T-helper 2 cell treated with Interferon-gamma antibody and Interleukin-4, amounts not matched to agents 5 μg/mL and 100 μg/mL, for 36 hours (primary cell): ENCODE results near the gene PFKL.

ENCODE experiments used
- DNase-seq: peaks from one replicate; pipeline ENCODE4 v3.0.0; 2021; ENCODE audit warnings: low spot score
- H3K27ac Mint-ChIP-seq: one replicate; pipeline ENCODE4 v1.8.0; 2021; ENCODE audit warnings: mild to moderate bottlenecking, mixed read lengths
- H3K27me3 Mint-ChIP-seq: one replicate; pipeline ENCODE4 v1.8.0; 2021; ENCODE audit warnings: low read depth, mixed read lengths
- H3K36me3 Mint-ChIP-seq: one replicate; pipeline ENCODE4 v1.8.0; 2021; ENCODE audit warnings: low read depth, mixed read lengths
- H3K4me1 Mint-ChIP-seq: one replicate; pipeline ENCODE4 v1.8.0; 2021; ENCODE audit warnings: low read depth, mixed read lengths
- H3K4me3 Mint-ChIP-seq: one replicate; pipeline ENCODE4 v1.8.0; 2022; ENCODE audit warnings: mild to moderate bottlenecking, moderate library complexity, mixed read lengths
- H3K9me3 Mint-ChIP-seq: one replicate; pipeline ENCODE4 v1.8.0; 2021; ENCODE audit warnings: mixed read lengths

Gene PFKL

GRCh38 chr21:44286086-44286715 is 13.7 kb upstream of the PFKL start:
- Mint-ChIP-seq H3K27ac (no peak overlapping the region), H3K36me3 (no peaks in the 10 kb centered on the region), H3K4me1 (peaks cover 5% of the 10 kb centered on the region), H3K4me3 (no peak overlapping the region), H3K9me3 (no peaks in the 10 kb centered on the region), H3K27me3 (no peaks in the 10 kb centered on the region)
- no peak for DNase-seq

DNA sequence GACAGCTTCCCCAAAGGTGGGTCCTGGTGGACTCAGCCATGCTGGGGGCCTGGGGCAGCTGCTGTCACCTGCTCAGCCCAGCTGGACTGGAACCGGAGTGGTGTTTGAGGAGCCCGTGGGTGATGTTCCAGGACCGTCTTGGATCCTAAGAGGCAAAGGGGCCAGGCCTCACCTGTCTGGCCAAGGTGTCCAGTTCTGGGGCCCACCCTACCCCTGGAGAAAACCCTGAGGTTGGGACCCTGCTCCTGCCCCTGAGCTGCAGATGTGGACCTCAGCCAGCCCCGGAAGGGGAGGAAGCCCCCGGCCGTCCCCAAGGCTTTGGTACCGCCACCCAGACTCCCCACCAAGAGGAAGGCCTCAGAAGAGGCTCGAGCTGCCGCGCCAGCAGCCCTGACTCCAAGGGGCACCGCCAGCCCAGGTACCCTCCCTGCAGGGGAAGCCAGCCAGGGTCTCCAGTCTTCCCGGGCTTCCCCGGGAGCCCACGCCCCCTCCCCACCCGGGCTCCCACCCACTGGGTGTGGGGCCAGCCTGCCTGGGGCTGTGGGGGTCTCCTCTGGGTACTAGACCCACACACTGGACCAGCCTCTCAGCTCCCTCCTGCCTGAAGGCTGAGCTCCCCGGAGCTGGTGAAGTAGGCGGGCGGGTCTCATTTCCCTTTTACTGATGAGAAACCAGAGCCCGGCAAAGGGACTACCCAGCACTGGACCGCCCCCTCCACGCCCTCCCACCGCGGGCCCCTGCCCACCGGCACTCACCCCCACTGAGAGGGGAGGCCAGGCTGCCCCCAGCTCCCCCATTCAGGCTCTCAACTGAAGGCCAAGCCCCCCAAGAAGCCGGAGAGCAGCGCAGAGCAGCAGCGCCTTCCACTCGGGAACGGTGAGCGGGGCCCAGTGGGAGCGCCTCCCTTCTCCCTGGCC is 12.9 kb upstream of the PFKL start:
- Mint-ChIP-seq H3K4me3 (no peak overlapping the region), H3K36me3 (no peaks in the 10 kb centered on the region), H3K27me3 (no peaks in the 10 kb centered on the region), H3K27ac (no peak overlapping the region), H3K4me1 (peaks cover 5% of the 10 kb centered on the region), H3K9me3 (no peaks in the 10 kb centered on the region)
- DNase-seq, result no peak

GRCh38 chr21:44288251-44289110 is 11.4 kb upstream of the PFKL start:
- Mint-ChIP-seq H3K4me3 (no peak overlapping the region), H3K27me3 (no peaks in the 10 kb centered on the region), H3K9me3 (no peaks in the 10 kb centered on the region), H3K27ac (no peak overlapping the region), H3K36me3 (no peaks in the 10 kb centered on the region), H3K4me1 (peaks cover 6% of the 10 kb centered on the region)
- DNase-seq, result no peak

DNA sequence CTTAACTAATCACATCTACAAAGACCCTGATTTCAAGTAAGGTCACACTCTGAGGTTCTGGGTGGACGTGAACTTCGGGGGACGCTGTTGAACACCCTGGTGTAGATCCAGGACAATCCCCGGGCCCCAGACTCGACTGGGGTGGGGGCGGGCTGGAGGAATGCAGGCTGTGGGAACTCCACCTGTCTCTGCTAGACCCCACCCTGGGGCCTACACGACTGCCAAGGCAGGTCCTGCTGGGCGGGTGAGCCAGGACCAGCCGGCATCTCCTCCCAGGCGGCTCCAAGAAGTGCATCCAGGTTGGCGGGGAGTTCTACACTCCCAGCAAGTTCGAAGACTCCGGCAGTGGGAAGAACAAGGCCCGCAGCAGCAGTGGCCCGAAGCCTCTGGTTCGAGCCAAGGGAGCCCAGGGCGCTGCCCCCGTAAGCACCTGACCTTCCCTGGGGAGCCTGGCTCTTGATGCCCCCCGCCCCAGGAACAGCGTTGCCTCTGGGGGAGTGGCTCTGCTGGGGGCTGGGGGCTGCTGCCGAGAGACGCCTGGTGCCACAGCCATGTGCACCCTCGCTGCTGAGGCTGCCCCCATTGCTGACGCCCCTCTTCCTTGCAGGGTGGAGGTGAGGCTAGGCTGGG is 10.4 kb upstream of the PFKL start:
- no peaks in the 10 kb centered on the region for H3K27me3 Mint-ChIP-seq
- no peak overlapping the region for H3K27ac Mint-ChIP-seq
- no peak overlapping the region for H3K4me3 Mint-ChIP-seq

GRCh38 chr21:44290327-44291077 is 9.4 kb upstream of the PFKL start:
- Mint-ChIP-seq H3K4me1 (peaks cover 10% of the 10 kb centered on the region), H3K27ac (no peak overlapping the region), H3K9me3 (no peaks in the 10 kb centered on the region), H3K27me3 (no peaks in the 10 kb centered on the region), H3K4me3 (no peak overlapping the region), H3K36me3 (no peaks in the 10 kb centered on the region)
- DNase-seq, result no peak

More for the DNA sequence above, 10.4 kb upstream of the PFKL start:
- H3K4me1 Mint-ChIP-seq, result peaks cover 6% of the 10 kb centered on the region
- H3K9me3 Mint-ChIP-seq, result no peaks in the 10 kb centered on the region
- no peak for DNase-seq
- H3K36me3 Mint-ChIP-seq, result no peaks in the 10 kb centered on the region

DNA sequence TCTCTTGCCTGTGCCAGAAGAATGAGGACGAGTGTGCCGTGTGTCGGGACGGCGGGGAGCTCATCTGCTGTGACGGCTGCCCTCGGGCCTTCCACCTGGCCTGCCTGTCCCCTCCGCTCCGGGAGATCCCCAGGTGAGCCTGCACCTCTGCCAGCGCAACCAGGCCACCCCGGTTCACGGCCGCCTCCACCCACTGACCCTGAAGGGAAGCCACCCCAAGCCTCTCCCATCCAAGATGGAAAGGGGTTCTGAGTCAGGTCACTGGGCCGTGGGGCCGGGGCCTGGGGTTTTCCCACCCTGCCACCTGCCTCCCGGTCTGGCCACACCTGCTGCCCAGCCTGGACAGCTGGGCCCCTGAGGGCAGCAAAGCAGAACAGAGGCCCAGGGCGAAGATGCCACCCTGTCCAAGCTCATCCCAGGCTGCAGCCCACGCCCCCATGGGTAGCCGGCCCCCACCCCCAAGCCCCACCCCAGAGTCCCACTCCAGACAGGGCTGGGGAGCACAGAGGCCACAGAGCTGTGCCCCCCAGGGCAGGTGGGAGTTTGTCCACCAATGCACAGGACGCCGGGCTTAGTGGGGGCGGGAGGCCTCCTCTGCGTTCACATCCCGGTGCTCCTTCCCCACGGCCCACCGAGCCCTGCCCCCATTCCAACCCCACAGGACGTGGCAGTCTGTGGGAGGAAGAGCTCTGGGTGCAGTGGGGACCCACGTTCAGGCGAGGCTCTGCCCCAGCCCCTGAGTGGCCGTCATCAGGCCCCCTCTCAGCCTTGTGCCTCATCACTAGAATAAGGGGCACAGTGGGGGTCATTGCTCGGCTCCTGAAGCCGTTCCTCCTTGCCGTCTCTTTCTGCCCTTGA is 8.5 kb upstream of the PFKL start:
- Mint-ChIP-seq H3K4me1 (peaks cover 10% of the 10 kb centered on the region), H3K36me3 (no peaks in the 10 kb centered on the region), H3K4me3 (peak overlapping the region; percentile 32), H3K27me3 (no peaks in the 10 kb centered on the region), H3K9me3 (no peaks in the 10 kb centered on the region), H3K27ac (no peak overlapping the region)
- no peak for DNase-seq

DNA sequence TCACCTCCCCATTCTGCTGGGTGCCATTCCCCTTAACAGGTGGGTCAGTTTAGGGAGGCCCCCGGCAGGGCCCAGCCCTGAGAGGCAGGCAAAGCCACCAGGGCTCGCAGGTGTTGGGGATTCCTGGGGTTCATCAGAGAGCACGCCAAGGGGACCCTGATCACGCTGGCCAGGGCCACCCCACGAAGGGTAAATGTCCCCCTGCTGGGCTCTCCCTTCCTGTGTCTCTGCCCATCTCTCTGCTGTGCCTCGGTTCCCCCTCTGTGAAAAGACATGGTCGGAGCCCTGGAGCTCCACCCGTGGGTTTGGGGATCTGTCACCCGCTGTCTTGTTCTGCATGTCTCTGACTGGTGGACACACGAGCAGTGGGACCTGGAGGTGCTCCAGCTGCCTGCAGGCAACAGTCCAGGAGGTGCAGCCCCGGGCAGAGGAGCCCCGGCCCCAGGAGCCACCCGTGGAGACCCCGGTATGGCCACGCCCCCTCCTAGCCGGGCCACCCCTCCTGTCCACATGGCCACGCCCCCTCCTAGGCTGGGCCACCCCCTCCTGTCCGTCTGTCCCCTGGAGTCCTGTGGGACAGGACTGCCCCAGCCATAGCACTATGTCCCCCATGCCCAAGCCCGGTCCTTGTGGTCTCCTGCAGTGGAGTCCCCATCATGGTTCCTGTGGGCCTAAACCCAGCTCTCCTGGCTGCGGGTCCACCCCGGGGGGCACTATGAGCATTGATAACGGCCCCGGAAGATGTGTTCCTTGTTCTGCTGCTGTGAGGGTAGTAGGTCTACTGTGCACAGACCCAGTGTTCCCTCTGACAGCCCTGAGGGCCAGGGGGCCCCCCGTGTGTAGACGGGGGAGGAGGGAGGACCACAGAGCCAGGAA is 7.7 kb upstream of the PFKL start:
- H3K4me3 Mint-ChIP-seq, result peak overlapping the region; percentile 73
- peaks cover 11% of the 10 kb centered on the region for H3K4me1 Mint-ChIP-seq
- no peaks in the 10 kb centered on the region for H3K9me3 Mint-ChIP-seq
- H3K27ac Mint-ChIP-seq, result no peak overlapping the region
- no peaks in the 10 kb centered on the region for H3K27me3 Mint-ChIP-seq
- DNase-seq, result no peak
- no peaks in the 10 kb centered on the region for H3K36me3 Mint-ChIP-seq

DNA sequence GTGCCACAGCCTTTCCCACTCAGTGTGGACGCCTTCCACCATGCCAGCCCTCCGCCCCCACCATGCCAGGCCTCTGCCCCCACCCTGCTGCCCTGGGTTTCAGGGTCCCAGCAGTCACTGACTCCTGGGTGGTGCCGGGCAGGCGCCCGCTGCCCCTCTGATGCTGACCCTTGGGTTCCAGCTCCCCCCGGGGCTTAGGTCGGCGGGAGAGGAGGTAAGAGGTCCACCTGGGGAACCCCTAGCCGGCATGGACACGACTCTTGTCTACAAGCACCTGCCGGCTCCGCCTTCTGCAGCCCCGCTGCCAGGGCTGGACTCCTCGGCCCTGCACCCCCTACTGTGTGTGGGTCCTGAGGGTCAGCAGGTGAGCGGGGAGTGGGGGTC is 7.0 kb upstream of the PFKL start:
- no peak for DNase-seq
- H3K27me3 Mint-ChIP-seq, result no peaks in the 10 kb centered on the region
- peaks cover 15% of the 10 kb centered on the region for H3K4me1 Mint-ChIP-seq
- no peak overlapping the region for H3K4me3 Mint-ChIP-seq
- no peak overlapping the region for H3K27ac Mint-ChIP-seq
- no peaks in the 10 kb centered on the region for H3K9me3 Mint-ChIP-seq
- H3K36me3 Mint-ChIP-seq, result no peaks in the 10 kb centered on the region

DNA sequence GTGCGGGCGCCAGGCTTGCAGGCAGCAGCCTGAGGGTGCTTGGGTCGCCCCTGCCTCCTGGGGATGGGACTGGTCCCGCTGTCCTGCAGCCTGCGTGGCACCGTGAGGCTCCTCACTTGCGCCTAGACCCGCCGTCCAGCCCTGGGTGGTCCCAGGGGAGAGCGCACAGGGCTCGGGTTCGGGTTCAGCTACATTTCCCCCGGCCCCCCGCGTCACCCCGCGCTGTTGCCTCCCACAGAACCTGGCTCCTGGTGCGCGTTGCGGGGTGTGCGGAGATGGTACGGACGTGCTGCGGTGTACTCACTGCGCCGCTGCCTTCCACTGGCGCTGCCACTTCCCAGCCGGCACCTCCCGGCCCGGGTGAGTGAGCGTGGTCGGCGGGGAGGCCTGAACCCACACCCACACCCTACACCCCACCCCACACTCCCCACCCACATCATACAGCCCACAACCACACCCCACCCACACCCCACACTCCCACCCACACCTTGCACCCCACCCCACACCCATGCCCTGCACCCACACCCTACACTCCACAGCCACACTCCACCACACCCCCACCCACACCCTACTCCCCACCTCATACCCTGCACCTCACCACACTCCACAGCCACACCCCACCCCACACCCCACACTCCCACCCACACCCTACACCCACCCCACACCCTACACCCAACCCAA is 6.2 kb upstream of the PFKL start:
- DNase-seq, result no peak
- Mint-ChIP-seq H3K4me3 (peak overlapping the region; percentile 60), H3K27ac (no peak overlapping the region), H3K27me3 (no peaks in the 10 kb centered on the region), H3K36me3 (peaks cover 2% of the 10 kb centered on the region), H3K9me3 (no peaks in the 10 kb centered on the region), H3K4me1 (peaks cover 23% of the 10 kb centered on the region)

DNA sequence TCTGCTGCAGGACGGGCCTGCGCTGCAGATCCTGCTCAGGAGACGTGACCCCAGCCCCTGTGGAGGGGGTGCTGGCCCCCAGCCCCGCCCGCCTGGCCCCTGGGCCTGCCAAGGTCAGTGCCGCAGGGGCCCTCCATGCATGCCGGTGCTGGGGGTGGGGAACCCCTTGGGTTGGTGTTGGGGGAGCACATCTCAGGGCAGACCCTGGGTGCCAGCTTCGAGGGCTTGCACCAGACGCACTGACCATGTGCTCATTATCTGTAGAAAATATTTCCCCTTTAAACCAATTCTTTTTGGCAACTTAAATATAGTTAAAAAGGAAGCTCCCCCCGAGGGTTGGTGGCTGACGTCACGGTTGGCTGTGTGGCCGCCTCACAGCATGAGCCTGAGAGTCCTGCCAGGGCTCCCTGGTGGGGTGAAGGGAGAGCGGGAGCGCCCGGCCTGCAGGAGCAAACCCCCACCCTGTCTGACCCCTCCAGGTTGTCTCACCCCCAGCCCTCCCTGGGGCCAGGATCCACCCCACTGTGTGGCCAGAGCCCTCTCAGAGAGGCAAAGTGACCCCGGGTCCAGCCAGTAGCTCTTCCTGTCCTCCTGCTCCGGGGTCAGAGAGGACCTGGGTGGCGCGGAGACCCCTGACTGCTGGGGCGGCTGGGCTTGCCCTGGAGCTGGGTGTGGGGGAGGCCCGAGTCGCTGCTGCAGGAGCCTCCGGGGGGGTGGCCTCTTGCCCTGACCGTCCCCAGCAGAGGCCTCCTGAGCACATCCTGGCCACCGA is 5.3 kb upstream of the PFKL start:
- Mint-ChIP-seq H3K27me3 (no peaks in the 10 kb centered on the region), H3K9me3 (no peaks in the 10 kb centered on the region), H3K27ac (no peak overlapping the region), H3K4me1 (peaks cover 29% of the 10 kb centered on the region), H3K36me3 (peaks cover 2% of the 10 kb centered on the region), H3K4me3 (no peak overlapping the region)
- no peak for DNase-seq

DNA sequence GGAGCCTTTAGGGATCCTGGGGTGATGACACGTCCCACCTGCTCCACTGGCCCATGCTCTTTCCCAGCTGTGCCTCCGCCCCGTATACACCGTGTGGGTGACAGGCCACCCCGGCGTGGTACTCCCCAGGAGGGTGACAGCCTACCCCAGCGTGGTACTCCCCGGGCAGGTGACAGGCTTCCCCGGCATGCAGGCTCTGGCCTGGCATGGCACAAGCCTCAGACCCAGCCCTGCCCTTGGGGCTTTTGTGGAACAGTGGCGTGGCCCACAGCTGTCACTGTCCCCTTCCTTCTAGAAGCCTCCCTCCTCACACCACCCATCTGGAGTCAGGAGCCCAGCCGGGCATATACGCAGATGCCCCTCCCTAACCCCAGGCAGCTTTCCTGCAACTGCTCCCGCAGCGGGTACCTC is 4.7 kb upstream of the PFKL start:
- Mint-ChIP-seq H3K36me3 (peaks cover 2% of the 10 kb centered on the region), H3K4me1 (peaks cover 29% of the 10 kb centered on the region), H3K27me3 (no peaks in the 10 kb centered on the region), H3K27ac (peak overlapping the region; percentile 36), H3K4me3 (peak overlapping the region; percentile 32), H3K9me3 (no peaks in the 10 kb centered on the region)
- DNase-seq, result no peak
